ENCODE data around the gene ALDH4A1. TPM values are rescaled to one million over a fixed set of nuclear protein-coding genes. Genes with fewer than 3 reads are reported as not detected.

ALDH4A1 gene
- total and polyA plus RNA-seq, 2 experiments from 2014 or later: 103 to 122 TPM

DNA sequence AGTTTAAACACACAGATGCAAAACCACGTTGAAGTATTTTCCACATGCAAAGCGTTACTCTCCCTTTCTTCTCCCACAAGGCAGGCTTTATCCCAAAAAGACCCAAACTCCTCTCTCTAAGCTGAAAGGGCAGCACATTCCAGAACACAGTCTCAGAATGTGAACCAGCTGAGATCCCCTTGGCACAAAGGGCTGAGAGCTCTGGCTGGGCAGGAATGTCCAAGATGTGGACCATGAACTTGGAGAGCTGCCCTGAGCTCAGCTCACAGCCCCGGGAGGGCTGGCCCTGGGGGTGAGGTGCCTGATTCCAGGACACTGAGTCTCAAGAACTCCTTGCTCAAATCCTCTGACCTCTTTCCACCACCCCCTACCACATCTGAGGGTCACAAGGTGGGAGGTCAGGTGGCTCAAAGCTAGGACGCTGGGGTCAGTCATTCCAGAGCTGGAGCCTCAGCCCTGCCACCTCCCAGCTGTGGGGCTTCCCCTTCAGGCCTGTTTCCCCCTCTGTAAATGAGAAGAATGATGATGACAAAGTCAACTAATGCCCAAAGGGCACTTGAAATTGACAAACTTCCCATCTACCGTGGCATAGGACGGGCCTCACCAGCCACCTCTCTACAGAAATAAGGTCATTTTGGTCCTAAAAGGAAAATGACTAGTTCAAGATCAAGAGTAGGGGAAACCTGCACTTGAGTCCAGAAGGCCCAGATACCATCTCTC, 11.5 kb downstream of the ALDH4A1 start:
- TF ChIP-seq, protein P1, sequence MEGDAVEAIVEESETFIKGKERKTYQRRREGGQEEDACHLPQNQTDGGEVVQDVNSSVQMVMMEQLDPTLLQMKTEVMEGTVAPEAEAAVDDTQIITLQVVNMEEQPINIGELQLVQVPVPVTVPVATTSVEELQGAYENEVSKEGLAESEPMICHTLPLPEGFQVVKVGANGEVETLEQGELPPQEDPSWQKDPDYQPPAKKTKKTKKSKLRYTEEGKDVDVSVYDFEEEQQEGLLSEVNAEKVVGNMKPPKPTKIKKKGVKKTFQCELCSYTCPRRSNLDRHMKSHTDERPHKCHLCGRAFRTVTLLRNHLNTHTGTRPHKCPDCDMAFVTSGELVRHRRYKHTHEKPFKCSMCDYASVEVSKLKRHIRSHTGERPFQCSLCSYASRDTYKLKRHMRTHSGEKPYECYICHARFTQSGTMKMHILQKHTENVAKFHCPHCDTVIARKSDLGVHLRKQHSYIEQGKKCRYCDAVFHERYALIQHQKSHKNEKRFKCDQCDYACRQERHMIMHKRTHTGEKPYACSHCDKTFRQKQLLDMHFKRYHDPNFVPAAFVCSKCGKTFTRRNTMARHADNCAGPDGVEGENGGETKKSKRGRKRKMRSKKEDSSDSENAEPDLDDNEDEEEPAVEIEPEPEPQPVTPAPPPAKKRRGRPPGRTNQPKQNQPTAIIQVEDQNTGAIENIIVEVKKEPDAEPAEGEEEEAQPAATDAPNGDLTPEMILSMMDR (IDR thresholded peaks at IDR 0.05; ENCODE audit: low read depth, low read length): no peak
- no peak overlapping the region for H3K27ac ChIP-seq
- no peaks in the 10 kb centered on the region for H3K27me3 ChIP-seq
- peaks cover 19% of the 10 kb centered on the region for H3K4me1 ChIP-seq (ENCODE audit: low read depth)
- no peaks in the 10 kb centered on the region for H3K9me3 ChIP-seq (ENCODE audit: low read depth)
- no peaks in the 10 kb centered on the region for H3K36me3 ChIP-seq
- peak in 1 of 2 donors; percentile 47 for DNase-seq (ENCODE audit: low read depth in 1 of 2, low spot score in 1 of 2)
- no peak overlapping the region for H3K4me3 ChIP-seq

- H3K36me3 ChIP-seq: peaks cover 7% of the 10 kb centered on the region
- H3K4me3 ChIP-seq: no peak overlapping the region
- no peak overlapping the region for H3K27ac ChIP-seq
- no peaks in the 10 kb centered on the region for H3K27me3 ChIP-seq
- TF ChIP-seq, protein P1 (IDR thresholded peaks at IDR 0.05; ENCODE audit: low read depth, low read length): no peak
- H3K9me3 ChIP-seq (ENCODE audit: low read depth): no peaks in the 10 kb centered on the region
- DNase-seq (ENCODE audit: low read depth in 1 of 2, low spot score in 1 of 2): peak in 1 of 2 donors; percentile 17
- no peaks in the 10 kb centered on the region for H3K4me1 ChIP-seq (ENCODE audit: low read depth)
Observed at GRCh38 chr1:18886003-18886335, 16.4 kb downstream of the ALDH4A1 start.

DNA sequence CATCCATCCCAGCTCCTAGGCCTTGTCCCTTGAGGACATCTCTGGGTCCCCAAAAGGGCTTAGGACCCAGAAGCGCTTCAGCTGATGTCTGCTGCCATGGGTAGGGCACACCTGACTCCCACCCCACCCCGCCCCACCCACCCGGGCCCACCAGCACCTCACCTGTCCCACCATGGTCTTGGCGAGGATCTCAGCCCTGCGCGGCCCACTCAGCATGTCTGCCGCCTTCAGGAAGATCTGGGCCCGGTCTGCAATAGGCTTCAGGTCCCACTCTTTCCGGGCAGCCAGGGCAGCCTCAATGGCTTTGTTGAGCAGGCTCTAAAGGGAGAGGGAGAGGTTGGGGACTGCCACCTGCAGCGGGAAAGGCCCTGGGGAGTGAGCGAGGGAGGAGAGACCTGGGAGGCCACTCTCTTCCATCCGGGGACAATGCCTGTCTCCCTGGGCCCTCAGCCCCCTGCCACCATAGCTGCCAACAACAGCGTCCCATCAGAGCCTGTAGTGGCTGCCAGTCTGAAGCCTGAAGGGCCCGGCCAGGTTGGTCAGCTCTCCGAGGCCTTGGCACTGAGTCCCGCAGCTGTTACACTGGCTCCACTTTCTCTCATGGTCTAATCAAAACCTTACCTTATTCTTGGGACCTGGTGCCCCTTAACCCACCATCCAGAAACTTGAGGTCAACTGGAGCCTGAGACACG, 16.9 kb downstream of the ALDH4A1 start:
- Histone ChIP-seq H3K9me3 (ENCODE audit: low read depth) (no peaks in the 10 kb centered on the region), H3K4me1 (ENCODE audit: low read depth) (no peaks in the 10 kb centered on the region), H3K27ac (no peak overlapping the region), H3K27me3 (no peaks in the 10 kb centered on the region), H3K36me3 (peaks cover 7% of the 10 kb centered on the region), H3K4me3 (no peak overlapping the region)
- DNase-seq (ENCODE audit: low read depth in 1 of 2, low spot score in 1 of 2): no peak
- TF ChIP-seq, protein P1 (IDR thresholded peaks at IDR 0.05; ENCODE audit: low read depth, low read length): no peak

GRCh38 chr1:18884727-18885126, 17.6 kb downstream of the ALDH4A1 start:
- TF ChIP-seq, protein P1 (IDR thresholded peaks at IDR 0.05; ENCODE audit: low read depth, low read length): no peak
- H3K36me3 ChIP-seq: peaks cover 7% of the 10 kb centered on the region

GRCh38 chr1:18884419-18884717, 18.0 kb downstream of the ALDH4A1 start:
- Histone ChIP-seq H3K36me3 (peaks cover 7% of the 10 kb centered on the region), H3K4me3 (no peak overlapping the region), H3K27ac (no peak overlapping the region), H3K27me3 (no peaks in the 10 kb centered on the region), H3K4me1 (ENCODE audit: low read depth) (no peaks in the 10 kb centered on the region), H3K9me3 (ENCODE audit: low read depth) (no peaks in the 10 kb centered on the region)
- no peak for DNase-seq (ENCODE audit: low read depth in 1 of 2, low spot score in 1 of 2)
- TF ChIP-seq, protein P1 (IDR thresholded peaks at IDR 0.05; ENCODE audit: low read depth, low read length): no peak

More at GRCh38 chr1:18884727-18885126, 17.6 kb downstream of the ALDH4A1 start:
- H3K4me1 ChIP-seq (ENCODE audit: low read depth): no peaks in the 10 kb centered on the region
- no peaks in the 10 kb centered on the region for H3K27me3 ChIP-seq
- H3K4me3 ChIP-seq: no peak overlapping the region
- H3K9me3 ChIP-seq (ENCODE audit: low read depth): no peaks in the 10 kb centered on the region
- H3K27ac ChIP-seq: no peak overlapping the region
- no peak for DNase-seq (ENCODE audit: low read depth in 1 of 2, low spot score in 1 of 2)
